HL-60 (cell line): ENCODE results near the gene ANAPC13.

Source experiments
- CTCF ChIP-seq: IDR thresholded peaks from one replicate; pipeline ENCODE4 v1.5.1; 2011; ENCODE audit warnings: low read length, control low read depth, inconsistent platforms; ENCODE audit not compliant: insufficient read depth
- GABPA ChIP-seq: IDR thresholded peaks from 2 replicates; pipeline ENCODE4 v1.6.1; 2012; ENCODE audit warnings: low read depth
- POLR2AphosphoS5 ChIP-seq: IDR thresholded peaks from 2 replicates; pipeline ENCODE4 v1.6.1; 2012; ENCODE audit warnings: low read depth
- REST ChIP-seq: IDR thresholded peaks from 2 replicates; pipeline ENCODE4 v1.6.1; 2012; ENCODE audit warnings: low read depth; ENCODE audit not compliant: insufficient replicate concordance
- SPI1 ChIP-seq: IDR thresholded peaks from 2 replicates; pipeline ENCODE4 v1.6.1; 2012; ENCODE audit warnings: low read depth, mild to moderate bottlenecking, borderline replicate concordance

- TF ChIP-seq CTCF (no peak), POLR2AphosphoS5 (no peak), REST (no peak), SPI1 (no peak), GABPA (no peak)
These were observed 40.1 kb downstream of the ANAPC13 start for GRCh38 chr3:134445636-134446035.
